ENCODE measurements around the gene TAS1R3.

GRCh38 chr1:1373815-1374588 is 42.9 kb downstream of the TAS1R3 start:
- TF ChIP-seq CTCF (IDR thresholded peaks at IDR 0.05) (no peak), POLR2A (IDR thresholded peaks at IDR 0.05) (no peak), EP300 (IDR thresholded peaks at IDR 0.05) (no peak)
